Measurements from ENCODE around the gene GRK3.

The GRK3 gene

DNA sequence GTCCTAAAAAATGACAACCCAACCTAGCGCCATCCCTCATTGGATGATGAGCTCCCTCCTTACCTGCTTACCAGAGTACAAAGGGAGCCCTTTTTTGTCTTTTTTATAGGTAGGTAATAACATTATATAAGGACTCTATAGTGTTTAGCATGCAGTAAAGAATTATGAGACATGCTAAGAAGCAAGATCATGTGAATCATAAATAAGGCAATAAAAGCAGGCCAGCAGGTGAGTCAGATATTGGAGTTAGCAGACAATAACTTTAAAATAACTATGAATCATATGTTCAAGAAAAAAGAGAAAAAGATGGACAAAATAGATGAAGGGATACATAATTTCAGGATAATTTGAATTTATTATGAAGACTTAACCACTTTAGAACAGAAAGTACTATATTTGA is 81.5 kb downstream of the GRK3 start:
- Mint-ChIP-seq H3K36me3 (peaks cover 4% of the 10 kb centered on the region), H3K4me3 (no peak overlapping the region), H3K9me3 (peaks cover 5% of the 10 kb centered on the region), H3K27ac (no peak overlapping the region), H3K4me1 (peaks cover 5% of the 10 kb centered on the region), H3K27me3 (no peaks in the 10 kb centered on the region)

GRCh38 chr22:25650833-25651232 is 86.4 kb downstream of the GRK3 start:
- H3K4me3 Mint-ChIP-seq = no peak overlapping the region
- H3K4me1 Mint-ChIP-seq = peaks cover 5% of the 10 kb centered on the region
- H3K9me3 Mint-ChIP-seq = no peaks in the 10 kb centered on the region
- no peaks in the 10 kb centered on the region for H3K27me3 Mint-ChIP-seq
- H3K27ac Mint-ChIP-seq = no peak overlapping the region
- H3K36me3 Mint-ChIP-seq = no peaks in the 10 kb centered on the region

GRCh38 chr22:25651332-25652085 is 87.0 kb downstream of the GRK3 start:
- H3K27ac Mint-ChIP-seq = no peak overlapping the region
- no peaks in the 10 kb centered on the region for H3K36me3 Mint-ChIP-seq

DNA sequence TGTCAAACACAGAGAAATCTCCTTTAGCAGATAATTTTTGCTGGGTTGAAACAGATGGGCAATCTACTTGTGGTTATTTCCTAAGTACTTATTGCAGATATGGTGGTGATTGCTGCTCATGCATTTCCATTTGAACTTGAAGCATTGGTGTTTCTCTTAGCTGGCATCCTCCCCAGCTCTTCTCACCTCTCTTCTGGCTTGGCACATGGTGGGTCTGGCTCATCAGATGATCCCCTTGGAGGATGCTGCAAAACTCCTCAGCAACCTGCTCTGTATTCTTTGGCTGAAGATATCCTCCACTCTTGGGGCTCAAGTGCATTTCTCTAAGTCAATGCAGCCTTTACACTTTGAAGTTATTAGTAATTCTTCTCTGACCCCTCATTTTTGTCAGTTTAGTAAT is 90.2 kb downstream of the GRK3 start:
- H3K4me1 Mint-ChIP-seq = no peaks in the 10 kb centered on the region
- no peak overlapping the region for H3K4me3 Mint-ChIP-seq
- H3K27ac Mint-ChIP-seq = no peak overlapping the region
- no peaks in the 10 kb centered on the region for H3K27me3 Mint-ChIP-seq
- no peaks in the 10 kb centered on the region for H3K9me3 Mint-ChIP-seq
- no peaks in the 10 kb centered on the region for H3K36me3 Mint-ChIP-seq

More at GRCh38 chr22:25651332-25652085, 87.0 kb downstream of the GRK3 start:
- Mint-ChIP-seq H3K4me3 (no peak overlapping the region), H3K4me1 (no peaks in the 10 kb centered on the region), H3K9me3 (no peaks in the 10 kb centered on the region), H3K27me3 (no peaks in the 10 kb centered on the region)

GRCh38 chr22:25655371-25655935 is 91.0 kb downstream of the GRK3 start:
- Mint-ChIP-seq H3K4me1 (no peaks in the 10 kb centered on the region), H3K27me3 (no peaks in the 10 kb centered on the region), H3K4me3 (no peak overlapping the region), H3K36me3 (no peaks in the 10 kb centered on the region), H3K9me3 (no peaks in the 10 kb centered on the region), H3K27ac (no peak overlapping the region)

DNA sequence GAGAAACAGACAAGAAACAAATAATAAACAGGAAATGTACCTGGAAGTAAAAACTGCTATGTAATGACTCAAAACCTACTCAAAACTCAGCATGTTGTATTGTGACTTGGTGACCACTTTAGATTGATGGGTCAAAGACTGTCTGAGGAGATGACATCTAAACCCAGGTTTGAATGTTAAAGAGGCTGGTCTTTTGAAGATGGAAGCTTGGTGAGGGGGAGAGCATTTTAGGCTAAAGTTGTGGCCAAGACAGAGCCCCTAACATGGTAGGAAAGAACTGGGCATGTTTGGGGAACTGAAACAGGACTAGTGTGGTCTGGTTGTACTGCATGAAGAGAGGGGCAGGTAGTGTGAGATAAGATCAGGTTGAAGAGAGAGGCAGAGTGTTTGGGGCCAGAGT is 92.2 kb downstream of the GRK3 start:
- no peak overlapping the region for H3K4me3 Mint-ChIP-seq
- no peak overlapping the region for H3K27ac Mint-ChIP-seq
- no peaks in the 10 kb centered on the region for H3K36me3 Mint-ChIP-seq
- H3K9me3 Mint-ChIP-seq = no peaks in the 10 kb centered on the region
- no peaks in the 10 kb centered on the region for H3K4me1 Mint-ChIP-seq
- no peaks in the 10 kb centered on the region for H3K27me3 Mint-ChIP-seq

GRCh38 chr22:25658633-25659032 is 94.2 kb downstream of the GRK3 start:
- H3K4me1 Mint-ChIP-seq = no peaks in the 10 kb centered on the region
- H3K9me3 Mint-ChIP-seq = no peaks in the 10 kb centered on the region
- H3K27ac Mint-ChIP-seq = no peak overlapping the region
- H3K36me3 Mint-ChIP-seq = no peaks in the 10 kb centered on the region
- H3K27me3 Mint-ChIP-seq = no peaks in the 10 kb centered on the region
- H3K4me3 Mint-ChIP-seq = no peak overlapping the region

DNA sequence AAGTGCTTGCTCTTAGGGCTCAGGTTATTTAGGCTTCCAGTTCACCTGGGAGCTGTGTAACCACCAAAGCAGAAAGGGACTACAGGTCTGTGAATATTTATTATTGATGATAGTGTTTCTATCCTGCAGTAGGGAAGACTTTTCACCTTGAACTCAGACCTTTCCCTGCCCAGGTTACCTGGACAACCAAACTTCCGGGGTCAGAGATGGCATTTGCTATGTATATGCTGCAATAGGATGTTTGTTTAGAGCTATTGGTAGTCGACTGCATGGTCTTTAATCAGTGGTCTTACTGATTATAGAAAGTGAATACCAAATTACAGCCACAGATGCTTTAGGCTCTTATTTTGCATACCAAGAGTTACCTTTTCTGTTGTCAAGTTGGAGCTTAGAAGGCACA is 94.9 kb downstream of the GRK3 start:
- Mint-ChIP-seq H3K27ac (no peak overlapping the region), H3K4me1 (no peaks in the 10 kb centered on the region), H3K36me3 (no peaks in the 10 kb centered on the region), H3K4me3 (no peak overlapping the region), H3K27me3 (no peaks in the 10 kb centered on the region), H3K9me3 (no peaks in the 10 kb centered on the region)

GRCh38 chr22:25660336-25660735 is 95.9 kb downstream of the GRK3 start:
- H3K4me1 Mint-ChIP-seq = no peaks in the 10 kb centered on the region
- no peaks in the 10 kb centered on the region for H3K27me3 Mint-ChIP-seq
- H3K9me3 Mint-ChIP-seq = no peaks in the 10 kb centered on the region
- H3K4me3 Mint-ChIP-seq = no peak overlapping the region
- no peak overlapping the region for H3K27ac Mint-ChIP-seq
- H3K36me3 Mint-ChIP-seq = no peaks in the 10 kb centered on the region

DNA sequence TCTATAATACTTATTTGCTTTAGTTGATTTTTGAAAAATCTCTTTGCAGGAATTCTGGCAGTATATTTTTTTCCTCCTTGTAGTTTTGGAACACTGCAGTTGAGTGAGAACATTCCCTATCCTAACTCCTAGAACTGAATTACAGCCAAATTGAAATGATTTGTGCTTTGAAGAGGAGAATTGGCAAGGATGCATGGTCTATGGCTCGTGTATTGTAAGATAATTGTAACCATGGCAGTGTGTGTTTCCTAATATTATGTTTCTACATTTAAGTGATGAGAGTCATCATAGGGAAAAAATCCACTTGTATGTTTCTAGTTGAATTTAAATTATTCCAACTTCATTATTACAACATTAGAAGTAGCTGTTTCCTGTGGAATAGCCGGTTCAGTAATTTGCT is 96.6 kb downstream of the GRK3 start:
- Mint-ChIP-seq H3K27ac (no peak overlapping the region), H3K4me3 (no peak overlapping the region), H3K4me1 (no peaks in the 10 kb centered on the region), H3K9me3 (no peaks in the 10 kb centered on the region), H3K27me3 (no peaks in the 10 kb centered on the region), H3K36me3 (no peaks in the 10 kb centered on the region)

DNA sequence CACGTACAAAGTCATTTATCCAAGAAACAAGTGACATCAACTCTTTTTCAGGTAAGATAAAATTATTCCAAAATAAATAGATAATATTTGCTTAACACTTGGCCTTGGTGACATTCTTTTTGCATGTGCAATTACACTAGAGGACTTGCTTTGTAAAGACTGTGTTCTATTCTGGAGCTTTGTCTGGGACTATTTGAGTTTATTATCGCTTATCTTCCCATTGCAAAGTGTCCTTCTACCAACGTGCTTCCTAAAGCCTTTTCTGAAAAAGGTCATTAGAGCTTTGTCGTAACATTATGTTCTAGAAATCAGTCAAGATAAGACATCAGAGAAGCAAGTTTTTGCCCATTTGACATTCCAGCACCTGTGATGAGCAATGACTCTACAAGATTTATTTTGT is 99.2 kb downstream of the GRK3 start:
- peaks cover 1% of the 10 kb centered on the region for H3K27me3 Mint-ChIP-seq
- no peaks in the 10 kb centered on the region for H3K4me1 Mint-ChIP-seq
- no peak overlapping the region for H3K27ac Mint-ChIP-seq
- no peaks in the 10 kb centered on the region for H3K36me3 Mint-ChIP-seq
- H3K4me3 Mint-ChIP-seq = no peak overlapping the region
- H3K9me3 Mint-ChIP-seq = no peaks in the 10 kb centered on the region

DNA sequence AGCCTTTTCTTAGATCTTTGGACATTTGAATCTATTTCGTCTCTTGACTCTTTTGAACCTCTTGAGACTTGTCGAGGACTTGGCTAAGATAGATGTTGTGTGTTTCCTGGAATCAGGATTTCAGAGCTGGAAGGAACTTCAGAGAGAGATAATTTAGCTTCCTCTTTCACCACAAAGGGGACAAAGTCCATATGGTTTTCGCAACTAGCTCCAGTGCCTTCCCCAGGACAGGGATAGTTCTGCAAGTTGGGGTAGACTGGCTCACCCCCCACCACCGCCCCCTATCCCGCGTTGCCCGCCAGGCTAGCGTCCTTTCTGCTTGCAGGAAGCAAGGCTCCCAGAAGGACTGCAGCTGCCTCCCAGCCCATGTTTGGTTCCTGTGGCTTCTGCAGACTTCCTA is 101.8 kb downstream of the GRK3 start:
- peaks cover 1% of the 10 kb centered on the region for H3K27me3 Mint-ChIP-seq
- no peak overlapping the region for H3K4me3 Mint-ChIP-seq
- no peaks in the 10 kb centered on the region for H3K4me1 Mint-ChIP-seq
- H3K9me3 Mint-ChIP-seq = no peaks in the 10 kb centered on the region
- H3K36me3 Mint-ChIP-seq = no peaks in the 10 kb centered on the region
- no peak overlapping the region for H3K27ac Mint-ChIP-seq

GRCh38 chr22:25668437-25668836 is 104.0 kb downstream of the GRK3 start:
- Mint-ChIP-seq H3K36me3 (no peaks in the 10 kb centered on the region), H3K27me3 (peaks cover 1% of the 10 kb centered on the region)

GRCh38 chr22:25669253-25670069 is 105.0 kb downstream of the GRK3 start:
- peaks cover 1% of the 10 kb centered on the region for H3K27me3 Mint-ChIP-seq
- no peaks in the 10 kb centered on the region for H3K4me1 Mint-ChIP-seq
- no peak overlapping the region for H3K27ac Mint-ChIP-seq
- no peaks in the 10 kb centered on the region for H3K36me3 Mint-ChIP-seq
- H3K4me3 Mint-ChIP-seq = no peak overlapping the region
- no peaks in the 10 kb centered on the region for H3K9me3 Mint-ChIP-seq

More at GRCh38 chr22:25668437-25668836, 104.0 kb downstream of the GRK3 start:
- H3K9me3 Mint-ChIP-seq = no peaks in the 10 kb centered on the region
- no peak overlapping the region for H3K4me3 Mint-ChIP-seq
- H3K4me1 Mint-ChIP-seq = no peaks in the 10 kb centered on the region
- no peak overlapping the region for H3K27ac Mint-ChIP-seq

GRCh38 chr22:25670070-25670461 is 105.6 kb downstream of the GRK3 start:
- no peaks in the 10 kb centered on the region for H3K9me3 Mint-ChIP-seq

More at GRCh38 chr22:25670070-25670461, 105.6 kb downstream of the GRK3 start:
- Mint-ChIP-seq H3K4me1 (no peaks in the 10 kb centered on the region), H3K27me3 (peaks cover 1% of the 10 kb centered on the region), H3K4me3 (no peak overlapping the region), H3K27ac (no peak overlapping the region), H3K36me3 (peaks cover under 1% of the 10 kb centered on the region)

All from activated naive CD4-positive, alpha-beta T cell treated with anti-CD3 and anti-CD28 coated beads, Interleukin-2, amount 50 U/mL, for 24 hours (primary cell).